Midbrain (tissue), 1 donor: Measurements from ENCODE around the gene SCFD2.
"Not testable (repeated sequence)": the region's sequence is repeated elsewhere in the genome, so short reads cannot be mapped to it uniquely, and the experiment has no call there.

Source experiments
- DNase-seq: peaks from one replicate; lab custom pipeline; 2025; lab: John Stamatoyannopoulos, UW

The SCFD2 gene

DNA sequence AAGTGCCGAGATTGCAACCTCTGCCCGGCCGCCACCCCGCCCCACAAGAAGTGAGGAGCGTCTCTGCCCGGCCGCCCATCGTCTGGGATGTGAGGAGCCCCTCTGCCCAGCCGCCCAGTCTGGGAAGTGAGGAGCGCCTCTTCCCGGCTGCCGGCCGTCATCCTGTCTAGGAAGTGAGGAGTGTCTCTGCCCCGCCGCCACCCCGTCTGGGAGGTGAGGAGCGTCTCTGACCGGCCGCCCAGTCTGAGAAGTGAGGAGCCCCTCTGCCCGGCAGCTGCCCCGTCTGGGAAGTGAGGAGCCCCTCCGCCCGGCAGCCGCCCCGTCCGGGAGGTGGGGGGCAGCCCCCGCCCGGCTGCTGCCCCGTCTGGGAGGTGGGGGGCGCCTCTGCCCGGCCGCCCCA, 226.6 kb downstream of the SCFD2 start:
- not testable (repeated sequence) for DNase-seq

- DNase-seq: no peak
Measured at GRCh38 chr4:53137468-53137867, 228.4 kb downstream of the SCFD2 start.

- DNase-seq: no peak
Measured at GRCh38 chr4:53136954-53137353, 228.9 kb downstream of the SCFD2 start.

- no peak for DNase-seq
Measured at GRCh38 chr4:53132132-53132891, 233.5 kb downstream of the SCFD2 start.

DNA sequence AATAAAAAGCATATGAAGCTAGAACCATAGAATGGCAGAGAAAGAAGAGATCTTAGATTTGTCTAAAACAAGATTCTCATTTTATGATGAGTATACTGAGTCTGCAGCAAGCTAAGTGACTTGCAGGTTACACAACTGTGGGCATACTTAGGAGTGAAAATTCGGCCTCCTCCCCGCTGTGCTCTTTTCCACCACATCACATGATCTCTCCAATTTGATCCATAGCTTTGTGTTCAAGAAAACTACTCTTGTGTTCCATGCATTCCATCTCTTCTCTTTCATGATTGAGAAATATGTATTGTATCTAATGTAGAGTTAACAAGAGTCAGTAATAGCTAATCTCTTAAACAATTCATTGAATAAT, 234.3 kb downstream of the SCFD2 start:
- DNase-seq: no peak

GRCh38 chr4:53130896-53131561, 234.8 kb downstream of the SCFD2 start:
- no peak for DNase-seq

DNA sequence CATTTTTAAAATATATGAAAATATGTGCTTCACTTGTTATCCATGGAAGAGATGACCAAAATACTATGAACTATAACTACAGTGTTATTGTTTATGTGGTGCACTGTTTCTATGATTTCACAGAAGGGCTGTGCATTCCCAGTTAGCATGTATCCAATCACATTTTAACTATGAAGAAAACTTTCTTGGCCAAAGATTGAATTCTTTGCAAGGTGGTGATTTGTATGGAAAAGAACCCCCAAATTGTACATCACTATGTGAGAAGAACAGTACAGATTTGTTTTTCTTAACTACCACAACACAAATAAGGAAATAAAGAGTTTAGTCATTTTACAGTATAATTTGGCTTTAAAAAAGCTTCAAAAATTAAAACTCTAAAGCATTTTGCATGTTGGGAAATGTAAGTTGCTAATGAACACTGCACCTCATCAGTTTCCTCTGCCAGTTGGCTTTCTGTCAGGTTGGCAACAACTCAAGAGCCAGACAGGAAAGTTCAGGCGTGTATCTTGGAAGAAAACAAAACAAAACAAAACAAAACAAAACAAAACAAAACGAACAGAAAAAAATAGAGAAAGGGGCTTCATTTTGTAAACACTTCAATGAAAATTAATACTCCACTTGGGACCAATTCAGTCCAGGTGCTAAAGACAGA, 237.0 kb downstream of the SCFD2 start:
- no peak for DNase-seq

- no peak for DNase-seq
Measured at GRCh38 chr4:53128231-53128630, 237.6 kb downstream of the SCFD2 start.

GRCh38 chr4:53127365-53127764, 238.5 kb downstream of the SCFD2 start:
- no peak for DNase-seq

- DNase-seq: no peak
Measured at GRCh38 chr4:53126099-53126498, 239.8 kb downstream of the SCFD2 start.

DNA sequence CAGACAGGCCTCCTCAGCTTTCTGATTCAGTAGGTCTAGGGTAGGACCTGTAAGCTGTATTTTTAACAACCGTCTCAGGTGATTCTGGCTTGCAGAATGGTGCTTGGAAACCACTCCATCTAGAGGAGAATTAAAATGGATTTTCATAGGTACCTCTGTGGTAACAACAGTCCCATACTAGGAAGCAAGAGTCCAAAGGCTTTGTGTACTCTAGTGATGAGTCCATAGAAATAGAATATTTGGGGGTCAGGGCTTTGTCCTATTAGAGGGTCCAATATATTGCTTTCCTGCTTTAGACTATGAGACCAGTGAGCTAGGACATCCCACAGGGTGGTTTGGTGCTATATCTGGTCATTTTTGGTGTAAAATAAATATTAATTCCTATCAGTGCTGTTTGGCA, 242.0 kb downstream of the SCFD2 start:
- DNase-seq: no peak

DNA sequence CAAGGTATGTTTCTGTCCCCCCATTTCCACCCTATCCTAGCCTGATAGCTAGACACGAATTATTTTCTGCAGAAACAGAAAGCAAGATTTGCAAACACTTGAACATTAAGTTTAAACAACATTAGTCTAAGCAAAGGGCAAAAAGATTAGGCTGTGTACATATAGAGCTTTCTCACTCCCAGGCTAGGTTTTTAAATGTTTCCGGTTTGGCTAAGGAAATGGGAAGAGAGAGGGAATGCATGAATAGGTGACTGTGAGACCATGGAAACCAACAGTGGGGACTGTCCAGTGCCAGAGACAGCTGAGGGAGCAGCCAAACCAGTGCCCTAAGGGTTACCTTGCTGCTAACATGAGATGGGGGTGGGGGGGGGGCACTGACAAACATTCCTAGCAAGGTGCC, 242.7 kb downstream of the SCFD2 start:
- no peak for DNase-seq

DNA sequence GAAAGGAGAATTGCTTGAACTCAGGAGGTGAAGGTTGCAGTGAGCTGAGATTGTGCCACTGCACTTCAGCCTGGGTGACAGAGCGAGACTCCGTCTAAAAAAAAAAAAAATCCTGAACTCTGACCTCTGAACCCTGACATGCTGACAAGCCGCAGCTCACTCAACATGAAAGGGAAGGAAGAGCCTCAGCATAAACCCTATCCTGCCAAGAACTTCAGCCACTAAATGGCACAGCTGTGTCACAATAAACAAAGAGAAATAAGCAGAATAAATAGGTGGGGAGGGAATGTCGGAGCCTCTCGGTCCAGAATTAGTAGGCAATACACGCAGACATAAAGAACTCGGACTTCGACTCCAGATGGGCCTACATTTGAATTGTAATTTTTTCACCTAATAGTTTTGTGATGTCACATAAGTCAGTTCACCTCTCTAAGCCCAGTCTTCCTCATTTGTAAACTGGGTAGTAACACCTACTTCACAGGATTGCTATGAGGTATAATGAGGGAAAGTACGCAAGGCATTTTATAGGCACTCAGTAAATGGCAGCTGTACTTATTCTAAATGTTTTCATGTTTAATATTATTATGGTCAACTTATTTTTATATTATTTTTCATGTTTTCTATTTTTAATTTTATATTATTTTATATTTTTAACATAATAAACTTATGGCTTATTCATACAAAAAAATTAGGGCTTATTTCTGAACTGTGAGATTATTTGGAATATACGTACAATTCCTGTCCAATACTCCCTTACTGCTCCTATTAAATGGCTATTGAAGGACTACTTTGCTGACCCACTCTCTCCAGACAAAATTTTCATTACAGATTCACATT, 243.4 kb downstream of the SCFD2 start:
- DNase-seq: no peak

DNA sequence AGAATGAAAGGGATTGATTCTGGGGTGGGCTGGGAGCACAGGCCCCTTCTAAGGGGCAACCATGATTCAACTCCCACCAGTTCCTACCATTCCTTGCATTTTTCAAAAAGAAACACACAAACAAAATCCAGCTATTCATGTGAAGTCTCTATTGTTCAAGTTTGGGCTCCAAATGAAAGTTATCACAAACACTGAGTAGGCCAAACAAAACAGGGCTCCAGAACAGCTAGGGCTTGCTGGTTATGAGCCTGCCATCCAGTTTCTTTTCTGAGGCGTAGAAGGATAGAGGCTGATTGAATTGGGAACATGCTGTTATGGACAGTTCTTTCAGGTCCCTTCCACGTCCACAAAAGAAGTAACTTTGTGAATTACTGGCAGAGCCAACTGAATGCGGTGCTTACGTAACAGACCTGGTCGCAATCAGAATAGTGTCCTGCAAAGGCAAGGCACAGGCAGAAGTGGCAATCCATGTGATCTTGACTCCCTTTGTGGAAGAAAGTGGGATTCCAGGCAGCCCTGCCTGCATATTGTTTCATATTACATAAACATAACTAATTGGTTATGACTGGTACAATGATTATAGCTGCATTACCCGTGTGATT, 244.5 kb downstream of the SCFD2 start:
- peak; percentile 10 for DNase-seq

- DNase-seq: no peak
Measured at GRCh38 chr4:53120778-53121177, 245.1 kb downstream of the SCFD2 start.

- DNase-seq: no peak
Measured at GRCh38 chr4:53119680-53120079, 246.2 kb downstream of the SCFD2 start.

DNA sequence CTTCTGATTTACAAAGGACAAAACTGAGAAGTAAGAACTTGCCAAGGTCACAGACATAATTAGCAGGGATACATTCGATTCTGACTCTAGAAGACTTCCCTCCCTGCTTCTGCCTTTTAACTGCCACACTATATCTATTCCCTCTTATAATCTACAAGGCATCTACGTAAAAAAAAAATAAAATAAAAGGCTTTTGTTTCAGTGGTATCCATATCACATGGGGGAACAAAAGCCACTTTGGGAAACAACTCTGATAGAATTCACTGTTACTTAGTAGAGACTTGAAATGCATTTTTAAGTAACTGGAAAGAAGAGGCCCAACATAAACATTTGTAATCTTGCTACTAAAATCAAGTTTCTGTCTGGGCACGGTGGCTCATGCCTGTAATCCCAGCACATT, 247.2 kb downstream of the SCFD2 start:
- DNase-seq: no peak

GRCh38 chr4:53116954-53117353, 248.9 kb downstream of the SCFD2 start:
- no peak for DNase-seq

- no peak for DNase-seq
Measured at GRCh38 chr4:53113431-53114225, 252.2 kb downstream of the SCFD2 start.

- no peak for DNase-seq
Measured at GRCh38 chr4:53105313-53105712, 260.5 kb downstream of the SCFD2 start.

- no peak for DNase-seq
Measured at GRCh38 chr4:53103481-53103880, 262.4 kb downstream of the SCFD2 start.
